HEK293 (cell line): ENCODE data around the gene SAMD3.
A peak's percentile ranks its signal among the peaks of the same experiment; 100 is the strongest.

Source experiments
- CTCF ChIA-PET: fragments of 350-600 bp; formaldehyde crosslinking; extraction: SDS; loops from one replicate; lab custom pipeline; 2021; ENCODE audit warnings: antibody characterized with exemption; lab: Yijun Ruan, JAX
- POLR2A ChIA-PET: fragments of 300-600 bp; formaldehyde crosslinking; extraction: SDS; loops from one replicate; lab custom pipeline; 2020; ENCODE audit warnings: antibody characterized with exemption, inconsistent platforms; lab: Yijun Ruan, JAX
- H3K27ac ChIP-seq: fragments of 200-500 bp; sonication (Bioruptor generic); 2 replicates; pipeline ENCODE4 v1.5.1; 2014; ENCODE audit warnings: low read depth, low read length, control low read depth, inconsistent platforms; ENCODE audit errors: extremely low read depth
- H3K36me3 ChIP-seq, 2 experiments: fragments of 200-500 bp in 1 of 2; sonication (Bioruptor generic) in 1 of 2; 1 replicate in 1 of 2; 2 replicates in 1 of 2; pipeline ENCODE4 v1.5.1; 2014 to 2017; ENCODE audit warnings: inconsistent platforms in 2 of 2, low read length in 2 of 2; ENCODE audit not compliant: control insufficient read depth in 2 of 2, insufficient read depth in 1 of 2
- H3K4me1 ChIP-seq: fragments of 200-500 bp; sonication (Bioruptor generic); 2 replicates; pipeline ENCODE4 v1.5.1; 2014; ENCODE audit warnings: mild to moderate bottlenecking, low read length, inconsistent platforms; ENCODE audit not compliant: control insufficient read depth, insufficient read depth
- H3K4me3 ChIP-seq: 2 replicates; pipeline ENCODE4 v1.5.1; 2011; ENCODE audit warnings: low read depth, mild to moderate bottlenecking, control low read depth, low read length, moderate library complexity
- H3K9me3 ChIP-seq: fragments of 200-500 bp; sonication (Bioruptor generic); 2 replicates; pipeline ENCODE4 v1.5.1; 2014; ENCODE audit warnings: low read depth, low read length, inconsistent platforms; ENCODE audit not compliant: control insufficient read depth, insufficient read depth
- FEZF1 ChIP-seq: fragments of 450-650 bp; formaldehyde crosslinking; IDR thresholded peaks from 2 replicates; pipeline ENCODE4 v1.5.1; 2016; ENCODE audit warnings: missing biosample characterization, missing genetic modification characterization
- HIC1 ChIP-seq: fragments of 450-650 bp; formaldehyde crosslinking; IDR thresholded peaks from 2 replicates; pipeline ENCODE4 v1.5.1; 2016; ENCODE audit warnings: missing biosample characterization, missing genetic modification characterization
- PRDM6 ChIP-seq: fragments of 450-650 bp; formaldehyde crosslinking; IDR thresholded peaks from 2 replicates; pipeline ENCODE4 v1.5.1; 2017; ENCODE audit warnings: missing biosample characterization, missing genetic modification characterization
- REPIN1 ChIP-seq: fragments of 450-650 bp; formaldehyde crosslinking; IDR thresholded peaks from 2 replicates; pipeline ENCODE4 v1.5.1; 2017; ENCODE audit warnings: missing biosample characterization, missing genetic modification characterization, low read depth
- SCRT1 ChIP-seq: fragments of 450-650 bp; formaldehyde crosslinking; IDR thresholded peaks from 2 replicates; pipeline ENCODE4 v1.5.1; 2016; ENCODE audit warnings: missing biosample characterization, missing genetic modification characterization, borderline replicate concordance
- ZNF514 ChIP-seq: fragments of 450-650 bp; formaldehyde crosslinking; IDR thresholded peaks from 2 replicates; pipeline ENCODE4 v1.5.1; 2016; ENCODE audit warnings: missing biosample characterization, missing genetic modification characterization

The SAMD3 gene

GRCh38 chr6:130099119-130099518 lies 123.6 kb downstream of the SAMD3 start (continued):
- TF ChIP-seq HIC1 (tag by site-specific recombination) (no peak), REPIN1 (tag by site-specific recombination) (no peak)

GRCh38 chr6:130098317-130098716 lies 124.4 kb downstream of the SAMD3 start:
- Histone ChIP-seq H3K4me3 (no peak overlapping the region), H3K27ac (no peak overlapping the region), H3K4me1 (peaks cover 5% of the 10 kb centered on the region), H3K9me3 (no peaks in the 10 kb centered on the region), H3K36me3 (peaks cover 0 to 19% of the 10 kb centered on the region in 2 experiments; a peak in 2 of 3 replicates)
- TF ChIP-seq SCRT1 (tag by site-specific recombination): no peak
- peak; percentile 80 for TF ChIP-seq FEZF1 (tag by site-specific recombination)
- no peak for TF ChIP-seq ZNF514 (tag by site-specific recombination)
- TF ChIP-seq PRDM6 (tag by site-specific recombination): peak; percentile 65
- ChIA-PET CTCF (interaction anchor here (0.5 kb wide), 1 partner anchor 61 kb away, joined by 6 read pairs; no protein-coding TSS in a partner anchor), POLR2A (no interaction called here)
